A549 (cell line): ENCODE measurements around the gene KIAA1671.

Experiments used
- ATOH8 ChIP-seq: fragments of 250-450 bp; sonication (Bioruptor Pico); IDR thresholded peaks from 2 replicates; pipeline ENCODE4 v1.5.0; 2020; ENCODE audit warnings: low read depth, mild to moderate bottlenecking, moderate library complexity
- BHLHE40 ChIP-seq: IDR thresholded peaks from 2 replicates; pipeline ENCODE4 v1.6.1; 2012; ENCODE audit warnings: low read depth, low read length, inconsistent platforms
- CBX8 ChIP-seq: fragments of 200-600 bp; sonication (generic); IDR thresholded peaks from 2 replicates; pipeline ENCODE4 v1.6.1; 2016
- CTCF ChIP-seq: fragments of >200 bp; sonication (Bioruptor Twin); formaldehyde crosslinking; IDR thresholded peaks from 3 replicates; pipeline ENCODE4 v1.5.1; 2016
- GATA3 ChIP-seq: IDR thresholded peaks from 2 replicates; pipeline ENCODE4 v1.6.1; 2012; ENCODE audit warnings: borderline replicate concordance
- JUN ChIP-seq, 2 experiments: fragments of >200 bp; sonication (Bioruptor Twin); formaldehyde crosslinking; IDR thresholded peaks; 2 replicates in 1 of 2; 3 replicates in 1 of 2; pipeline ENCODE4 v1.6.1; 2016 to 2017
- NR3C1 ChIP-seq: fragments of >200 bp; sonication (Bioruptor Twin); formaldehyde crosslinking; IDR thresholded peaks from 3 replicates; pipeline ENCODE4 v1.6.1; 2017
- POLR2A ChIP-seq: IDR thresholded peaks from 2 replicates; pipeline ENCODE4 v1.6.1; 2012; ENCODE audit warnings: mild to moderate bottlenecking, low read length
- REST ChIP-seq: fragments of 200-600 bp; sonication (generic); IDR thresholded peaks from 2 replicates; pipeline ENCODE4 v1.6.1; 2016; ENCODE audit warnings: antibody characterized with exemption, mild to moderate bottlenecking, moderate library complexity
- RNF2 ChIP-seq: fragments of 200-600 bp; sonication (generic); IDR thresholded peaks from 2 replicates; pipeline ENCODE4 v1.6.1; 2016; ENCODE audit warnings: low read depth, mild to moderate bottlenecking, antibody characterized with exemption, moderate library complexity, borderline replicate concordance
- SMC3 ChIP-seq: fragments of >200 bp; sonication (Bioruptor Twin); formaldehyde crosslinking; IDR thresholded peaks from 3 replicates; pipeline ENCODE4 v1.6.1; 2018; ENCODE audit warnings: inconsistent platforms
- ZFP36 ChIP-seq: fragments of 450-650 bp; IDR thresholded peaks from 2 replicates; pipeline ENCODE4 v1.6.1; 2014; ENCODE audit warnings: borderline replicate concordance; ENCODE audit not compliant: partially characterized antibody

- TF ChIP-seq CTCF (peak; percentile 54), POLR2A (no peak), NR3C1 (no peak), BHLHE40 (no peak), REST (no peak), GATA3 (no peak), SMC3 (peak; percentile 78), JUN (IDR thresholded peaks at IDR 0.05) (no peak), RNF2 (no peak), CBX8 (no peak), ZFP36 (no peak), ATOH8 (CRISPR knock-in tag) (no peak)
Measured at GRCh38 chr22:25027959-25028840, 75.7 kb downstream of the KIAA1671 start.
